Measurements from ENCODE around the gene SLC18A3.
A peak's percentile ranks its signal among the peaks of the same experiment; 100 is the strongest.

The SLC18A3 gene

DNA sequence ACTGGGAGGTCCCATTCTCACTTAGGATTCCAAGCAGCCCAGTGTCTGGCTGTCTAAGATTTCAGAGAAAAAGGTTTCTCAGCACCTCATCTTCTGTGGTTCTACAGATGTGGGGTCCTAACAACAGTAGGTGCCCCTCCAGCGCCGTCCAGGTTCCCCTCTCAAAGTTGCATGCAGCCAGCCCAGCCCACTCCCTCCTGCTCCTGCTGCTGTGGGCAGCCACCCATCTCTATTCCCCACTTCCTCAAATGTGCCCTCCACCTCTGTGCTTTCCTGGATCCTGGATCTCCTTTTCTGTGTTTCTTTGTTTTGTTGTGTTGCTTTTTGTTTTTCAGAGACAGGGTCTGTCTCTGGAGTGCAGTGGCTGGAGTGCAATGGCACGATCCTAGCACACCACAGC lies 13.3 kb upstream of the SLC18A3 start:
- no peak for DNase-seq

- no peak for DNase-seq
Observed at GRCh38 chr10:49597426-49598163, 12.5 kb upstream of the SLC18A3 start.

- no peak for DNase-seq
Observed at GRCh38 chr10:49598164-49598856, 11.8 kb upstream of the SLC18A3 start.

GRCh38 chr10:49598986-49599385 lies 11.1 kb upstream of the SLC18A3 start:
- no peak for DNase-seq

GRCh38 chr10:49599546-49599945 lies 10.6 kb upstream of the SLC18A3 start:
- DNase-seq: no peak

GRCh38 chr10:49600046-49600445 lies 10.1 kb upstream of the SLC18A3 start:
- no peak for DNase-seq

- no peak for DNase-seq
Observed at GRCh38 chr10:49600781-49601400, 9.2 kb upstream of the SLC18A3 start.

- DNase-seq: no peak
Observed at GRCh38 chr10:49601857-49602256, 8.3 kb upstream of the SLC18A3 start.

DNA sequence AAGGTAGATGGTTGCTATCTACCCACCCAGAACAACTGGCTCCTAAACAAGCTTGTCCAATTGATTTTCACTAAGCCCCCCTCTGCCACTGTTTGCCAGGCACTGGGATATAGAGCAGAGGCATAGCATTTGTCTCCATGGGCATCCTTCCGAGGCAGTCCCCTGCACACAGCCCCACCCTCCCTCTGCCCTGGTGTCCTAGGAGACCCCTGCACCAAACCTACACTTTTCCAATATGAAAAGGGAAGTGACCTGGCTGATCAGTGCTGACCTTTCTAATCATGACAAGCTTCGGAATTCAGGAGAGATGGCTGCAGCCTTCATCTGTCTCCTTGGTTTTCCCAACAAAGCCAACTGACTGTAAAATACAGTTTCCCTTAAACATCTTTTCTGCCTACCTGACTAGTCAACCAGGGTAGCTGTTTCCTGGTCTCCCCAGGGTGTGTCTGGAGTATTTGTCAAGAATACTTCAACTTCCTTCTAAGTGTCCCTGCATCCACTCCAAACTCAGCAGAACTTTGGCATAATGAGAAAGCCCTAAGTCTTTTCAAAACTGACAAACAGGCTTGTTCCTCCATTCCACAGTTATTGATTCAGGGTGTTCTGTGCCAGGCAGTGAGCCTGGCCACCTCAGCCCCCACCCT lies 7.6 kb upstream of the SLC18A3 start:
- DNase-seq: no peak

DNA sequence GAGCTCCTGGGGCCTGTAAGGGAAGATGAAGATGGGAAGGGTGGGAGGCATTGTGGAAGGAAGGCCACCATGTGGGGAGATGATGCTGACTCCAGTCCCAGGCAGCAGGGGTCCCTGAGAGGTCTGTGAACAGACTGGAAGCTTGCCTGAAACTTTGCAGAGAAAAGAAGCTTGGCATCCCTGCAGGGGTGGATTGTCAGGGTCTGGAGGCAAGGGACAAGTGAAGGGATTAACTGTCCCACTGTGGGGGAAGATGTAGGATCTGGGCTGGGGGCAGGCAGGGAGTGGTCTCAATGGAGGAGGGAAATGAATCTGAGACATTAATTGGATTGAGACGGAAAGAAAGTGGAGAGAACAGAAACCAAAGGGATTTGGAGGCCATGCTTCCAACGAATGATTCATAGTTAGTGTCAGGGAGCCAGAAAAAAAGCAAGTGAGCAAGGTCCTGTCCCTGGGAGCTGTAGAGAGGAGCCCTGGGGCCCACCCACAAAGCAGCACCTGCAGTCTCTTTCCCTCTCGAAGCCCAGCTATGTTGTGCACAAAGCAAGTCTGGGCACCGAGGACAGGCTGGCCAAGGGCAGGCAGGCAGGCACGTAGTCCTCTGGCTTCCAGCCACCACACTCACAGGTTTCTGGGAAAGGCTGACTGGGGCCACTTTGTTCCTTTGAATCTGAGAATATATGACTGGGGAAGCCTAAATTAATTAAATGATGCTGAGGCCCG lies 4.7 kb upstream of the SLC18A3 start:
- DNase-seq: no peak

DNA sequence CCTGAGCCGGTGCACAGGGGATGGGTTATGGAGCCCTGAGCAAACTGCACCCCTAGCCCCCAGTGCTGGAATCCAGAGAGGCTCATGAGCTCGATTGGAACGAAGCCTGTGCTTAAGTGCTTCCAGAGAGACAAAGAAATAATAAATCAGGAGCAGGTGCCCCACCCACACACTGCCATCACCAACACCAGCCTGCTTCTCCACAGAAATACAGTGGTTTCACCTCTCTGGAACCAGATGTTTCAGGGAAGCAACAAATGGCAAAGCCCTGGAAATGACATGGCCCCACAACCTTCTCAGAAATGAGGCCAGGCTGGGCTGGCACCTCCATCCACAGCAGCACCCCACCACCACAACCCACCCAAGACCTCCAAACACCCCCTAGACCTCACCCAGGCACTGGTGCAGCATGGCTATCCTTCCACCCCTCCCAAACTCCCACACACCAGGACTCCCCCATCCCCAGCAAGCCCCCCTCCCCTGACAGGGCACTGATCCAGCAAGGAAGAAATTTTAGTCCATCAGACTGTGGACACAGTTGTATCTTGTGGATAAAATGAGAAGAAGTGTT lies 4.1 kb upstream of the SLC18A3 start:
- no peak for DNase-seq

GRCh38 chr10:49606981-49607535 lies 3.1 kb upstream of the SLC18A3 start:
- peak; percentile 79 for DNase-seq

DNA sequence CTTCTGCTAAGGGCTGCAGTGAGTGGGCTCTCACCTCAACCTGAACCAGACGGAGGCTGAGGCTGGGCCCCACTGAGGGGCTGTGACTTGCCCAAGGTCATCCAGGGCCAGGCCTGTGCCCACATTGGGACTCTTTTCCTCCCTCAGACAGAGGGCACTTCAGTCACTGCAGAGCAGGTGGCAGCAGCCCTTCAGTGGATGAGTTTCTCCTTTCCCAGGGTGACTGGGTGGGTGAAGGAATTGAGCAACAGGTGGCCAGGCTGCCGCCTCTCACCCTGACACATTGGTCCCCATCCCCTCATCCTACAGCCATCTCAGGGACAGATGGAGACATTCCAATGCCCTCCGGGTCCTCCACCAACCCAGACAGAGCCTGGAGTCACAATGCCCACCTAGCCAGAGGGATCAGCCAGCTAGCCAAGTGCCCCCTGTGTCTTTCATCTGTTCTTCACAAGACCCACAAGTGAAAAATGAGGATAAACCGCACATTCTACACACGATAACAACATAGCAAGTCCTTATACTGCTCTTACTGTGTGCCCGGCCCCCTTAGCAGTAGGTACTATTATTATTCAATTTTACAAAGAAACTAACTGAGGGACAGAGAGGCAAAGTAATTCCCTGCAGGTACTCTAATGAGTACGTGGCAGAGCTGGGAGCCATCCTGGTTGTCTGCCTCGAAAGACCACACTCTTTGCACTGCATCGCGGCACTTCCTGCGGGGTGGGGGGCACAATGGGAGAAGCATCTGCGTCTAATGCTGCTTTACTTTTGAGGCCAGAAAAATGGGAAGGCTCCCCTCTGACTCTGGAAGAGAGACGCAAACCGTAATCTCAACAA lies 1.7 kb upstream of the SLC18A3 start:
- no peak for DNase-seq

DNA sequence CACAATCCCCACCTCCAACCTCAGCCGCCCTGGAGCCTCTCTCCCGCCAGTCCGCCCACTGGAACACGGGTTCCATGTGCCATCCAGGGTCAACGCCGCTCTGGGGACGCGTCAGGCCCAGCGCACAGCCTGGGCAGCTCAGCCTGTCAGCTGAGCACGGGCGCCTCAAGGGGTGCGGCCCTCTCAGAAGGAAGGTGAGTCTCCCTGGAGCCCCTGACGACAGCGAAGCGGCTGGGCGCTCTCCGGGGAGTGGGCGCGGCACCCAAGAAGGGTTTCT lies 1.2 kb upstream of the SLC18A3 start:
- DNase-seq: no peak

- DNase-seq: no peak
Observed at GRCh38 chr10:49609283-49610113, 612 bp upstream of the SLC18A3 start.

GRCh38 chr10:49610458-49611165 lies 502 bp downstream of the SLC18A3 start:
- no peak for DNase-seq

- DNase-seq: no peak
Observed at GRCh38 chr10:49611166-49611815, 1.2 kb downstream of the SLC18A3 start.

DNA sequence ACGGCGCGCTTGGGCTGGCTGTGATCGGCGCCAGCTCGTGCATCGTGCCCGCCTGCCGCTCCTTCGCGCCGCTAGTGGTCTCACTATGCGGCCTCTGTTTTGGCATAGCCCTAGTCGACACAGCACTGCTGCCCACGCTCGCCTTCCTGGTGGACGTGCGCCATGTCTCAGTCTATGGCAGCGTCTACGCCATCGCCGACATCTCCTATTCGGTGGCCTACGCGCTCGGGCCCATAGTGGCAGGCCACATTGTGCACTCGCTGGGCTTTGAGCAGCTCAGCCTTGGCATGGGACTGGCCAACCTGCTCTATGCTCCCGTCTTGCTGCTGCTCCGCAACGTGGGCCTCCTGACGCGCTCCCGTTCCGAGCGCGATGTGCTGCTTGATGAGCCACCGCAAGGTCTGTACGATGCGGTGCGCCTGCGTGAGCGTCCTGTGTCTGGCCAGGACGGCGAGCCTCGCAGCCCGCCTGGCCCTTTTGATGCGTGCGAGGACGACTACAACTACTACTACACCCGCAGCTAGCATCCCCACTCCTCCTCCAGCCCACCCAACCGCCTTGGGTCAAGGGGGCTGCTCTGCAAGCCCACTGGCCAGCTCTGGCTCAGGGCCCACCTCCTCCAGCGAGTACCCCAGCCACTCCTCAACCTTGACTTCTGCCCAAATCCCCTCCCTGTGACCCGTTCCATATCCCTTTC lies 1.9 kb downstream of the SLC18A3 start:
- DNase-seq: no peak

Data from stimulated activated CD4-positive, alpha-beta T cell treated with anti-CD3 and anti-CD28 coated beads, Interleukin-15, amount 100 ng/mL, for 24 hours (primary cell).